ENCODE data around the gene KPTN. TPM values are rescaled to one million over a fixed set of nuclear protein-coding genes. Genes with fewer than 3 reads are reported as not detected.

Gene KPTN
- total and polyA plus RNA-seq, 2 of the 13 experiments (the other 11 are each of a cell fraction or from before 2014, with no cell fraction given), result 9.1 to 13.3 TPM

DNA sequence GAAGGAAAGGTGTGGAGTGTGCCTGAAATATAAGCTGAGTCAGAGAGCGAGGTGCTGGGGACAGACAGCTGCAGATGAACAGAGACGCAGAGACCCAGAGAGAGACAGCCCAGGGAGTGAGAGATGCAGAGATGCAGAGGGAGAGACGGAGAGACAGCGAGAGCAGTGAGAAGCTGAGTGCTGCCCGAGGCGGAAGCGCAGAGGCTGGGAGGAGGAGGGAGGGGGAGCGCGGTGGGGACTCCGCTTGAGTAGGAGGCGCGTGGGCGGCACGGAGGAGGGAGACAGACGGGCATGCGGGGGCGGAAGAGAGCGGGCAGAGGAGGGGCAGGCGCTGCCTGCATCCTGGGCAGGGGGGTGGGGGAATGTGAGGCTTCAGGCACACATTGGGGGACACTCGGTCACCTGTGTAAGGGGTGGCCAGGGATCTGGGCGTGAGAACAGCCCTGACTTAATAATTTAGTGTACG is 38.0 kb downstream of the KPTN start (continued):
- no peak for TF ChIP-seq TFDP2 (CRISPR knock-in tag; IDR thresholded peaks at IDR 0.05)

DNA sequence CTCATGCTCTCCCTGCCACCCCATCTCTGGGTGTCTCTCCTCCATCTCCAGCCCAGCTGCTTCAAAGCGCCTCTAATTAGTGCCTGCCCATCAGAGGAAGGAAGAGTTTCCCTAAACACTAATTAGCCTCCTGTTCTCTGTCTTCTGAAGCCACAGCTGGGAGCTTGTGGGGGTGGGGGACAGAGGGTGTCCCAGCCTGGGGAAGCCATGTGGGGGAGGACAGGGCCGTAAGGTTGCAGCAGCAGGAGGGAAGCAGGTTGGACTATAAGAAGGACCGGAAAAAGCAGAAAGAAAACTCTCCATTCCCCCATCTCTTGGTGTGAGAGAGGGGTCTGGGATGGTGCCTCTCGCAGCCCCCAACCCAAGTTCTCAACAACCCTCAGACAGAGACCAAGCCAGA is 38.5 kb downstream of the KPTN start:
- peak overlapping the region in 1 of 3 experiments; percentile 38; a peak in 1 of 6 replicates for H3K4me3 ChIP-seq (replicated peaks in 1 of 3; ENCODE audit: insufficient read depth in 1 of 3, low read depth in 2 of 3, low read length in 3 of 3)
- no peak for FAIRE-seq
- in situ Hi-C loops (cut with HindIII; ENCODE audit: extremely low pct_ligation_motif_present, low pct_unique_long_range_greater_than_20kb) (no loop called here), intact Hi-C loops (cut with micrococcal nuclease; ENCODE audit: unreplicated experiment) (no loop called here)
- peaks cover 18% of the 10 kb centered on the region; the same call in 1 of the 2 replicates for H3K4me1 ChIP-seq (ENCODE audit: insufficient read depth, low read length)
- no TSS peak for BruUV-seq (replicated peaks)
- DNase-seq (ENCODE audit: low spot score), result no peak
- H3K4me2 ChIP-seq (ENCODE audit: low read depth, low read length), result peak overlapping the region; percentile 63
- ChIA-PET POLR2A (no interaction called here), CTCF (ENCODE audit: low intra/inter-chr PET ratio, low total read pairs) (no interaction called here)
- H2AFZ ChIP-seq (ENCODE audit: low read length), result no peak overlapping the region
- H4K20me1 ChIP-seq (ENCODE audit: insufficient read depth, low read length), result no peaks in the 10 kb centered on the region
- H3K79me2 ChIP-seq (ENCODE audit: insufficient read depth, low read length), result no peaks in the 10 kb centered on the region
- H3K9me3 ChIP-seq (ENCODE audit: low read length), result no peaks in the 10 kb centered on the region
- 21% methylated on average over 4 of the region's 4 CpGs for WGBS (ENCODE audit: low lambda C conversion rate)
- peaks cover 0 to 32% of the 10 kb centered on the region in 2 experiments for H3K27me3 ChIP-seq (ENCODE audit: control insufficient read depth in 1 of 2, insufficient read depth in 2 of 2, low read length in 2 of 2)
- H3K27ac ChIP-seq (ENCODE audit: extremely low read length, insufficient read depth, low read length), result no peak overlapping the region
- no peak overlapping the region for H3K9ac ChIP-seq (ENCODE audit: insufficient read depth, low read depth, low read length)
- no peaks in the 10 kb centered on the region for H3K36me3 ChIP-seq (replicated peaks in 1 of 2; ENCODE audit: control insufficient read depth in 1 of 2, insufficient read depth in 2 of 2, low read length in 2 of 2)
- ATAC-seq, result no peak
- TF ChIP-seq ATM (IDR thresholded peaks at IDR 0.05; ENCODE audit: borderline replicate concordance) (no peak), ZBTB2 (CRISPR knock-in tag; IDR thresholded peaks at IDR 0.05; ENCODE audit: low read depth) (no peak), ZFAT (CRISPR knock-in tag; conservative IDR thresholded peaks at IDR 0.05) (no peak), ZSCAN30 (CRISPR knock-in tag; IDR thresholded peaks at IDR 0.05) (no peak), ZNF678 (CRISPR knock-in tag; IDR thresholded peaks at IDR 0.05) (no peak), ZNF740 (CRISPR knock-in tag; IDR thresholded peaks at IDR 0.05) (no peak), CCAR2 (optimal IDR thresholded peaks at IDR 0.05; ENCODE audit: low read depth, low read length) (no peak), CREB1 (IDR thresholded peaks at IDR 0.05) (no peak), CREB1 (CRISPR knock-in tag; IDR thresholded peaks at IDR 0.05) (no peak), RARG (CRISPR knock-in tag; IDR thresholded peaks at IDR 0.05; ENCODE audit: low read depth) (no peak), NCOA2 (CRISPR knock-in tag; IDR thresholded peaks at IDR 0.05) (no peak), KDM2A (CRISPR knock-in tag; IDR thresholded peaks at IDR 0.05; ENCODE audit: borderline replicate concordance, low read depth) (no peak), ZNF33A (CRISPR knock-in tag; IDR thresholded peaks at IDR 0.05; ENCODE audit: borderline replicate concordance) (no peak), ZNF367 (CRISPR knock-in tag; IDR thresholded peaks at IDR 0.05; ENCODE audit: borderline replicate concordance) (no peak), ZNF704 (CRISPR knock-in tag; IDR thresholded peaks at IDR 0.05; ENCODE audit: borderline replicate concordance) (no peak), SOX13 (IDR thresholded peaks at IDR 0.05) (no peak), SOX13 (CRISPR knock-in tag; conservative IDR thresholded peaks at IDR 0.05 in 1 of 2, IDR thresholded peaks at IDR 0.05 in 1 of 2) (no peak)
- TF ChIP-seq, protein P1, sequence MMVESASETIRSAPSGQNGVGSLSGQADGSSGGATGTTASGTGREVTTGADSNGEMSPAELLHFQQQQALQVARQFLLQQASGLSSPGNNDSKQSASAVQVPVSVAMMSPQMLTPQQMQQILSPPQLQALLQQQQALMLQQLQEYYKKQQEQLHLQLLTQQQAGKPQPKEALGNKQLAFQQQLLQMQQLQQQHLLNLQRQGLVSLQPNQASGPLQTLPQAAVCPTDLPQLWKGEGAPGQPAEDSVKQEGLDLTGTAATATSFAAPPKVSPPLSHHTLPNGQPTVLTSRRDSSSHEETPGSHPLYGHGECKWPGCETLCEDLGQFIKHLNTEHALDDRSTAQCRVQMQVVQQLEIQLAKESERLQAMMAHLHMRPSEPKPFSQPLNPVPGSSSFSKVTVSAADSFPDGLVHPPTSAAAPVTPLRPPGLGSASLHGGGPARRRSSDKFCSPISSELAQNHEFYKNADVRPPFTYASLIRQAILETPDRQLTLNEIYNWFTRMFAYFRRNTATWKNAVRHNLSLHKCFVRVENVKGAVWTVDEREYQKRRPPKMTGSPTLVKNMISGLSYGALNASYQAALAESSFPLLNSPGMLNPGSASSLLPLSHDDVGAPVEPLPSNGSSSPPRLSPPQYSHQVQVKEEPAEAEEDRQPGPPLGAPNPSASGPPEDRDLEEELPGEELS (CRISPR knock-in tag; IDR thresholded peaks at IDR 0.05), result no peak
